CD4-positive, alpha-beta T cell treated with Interleukin-4 for 1 hour (primary cell): ENCODE data around the gene SLCO6A1.

Source experiments
- DNase-seq, 2 donors: peaks; one replicate each; pipeline ENCODE4 v3.0.0-alpha.2; 2020 to 2022

The SLCO6A1 gene

DNA sequence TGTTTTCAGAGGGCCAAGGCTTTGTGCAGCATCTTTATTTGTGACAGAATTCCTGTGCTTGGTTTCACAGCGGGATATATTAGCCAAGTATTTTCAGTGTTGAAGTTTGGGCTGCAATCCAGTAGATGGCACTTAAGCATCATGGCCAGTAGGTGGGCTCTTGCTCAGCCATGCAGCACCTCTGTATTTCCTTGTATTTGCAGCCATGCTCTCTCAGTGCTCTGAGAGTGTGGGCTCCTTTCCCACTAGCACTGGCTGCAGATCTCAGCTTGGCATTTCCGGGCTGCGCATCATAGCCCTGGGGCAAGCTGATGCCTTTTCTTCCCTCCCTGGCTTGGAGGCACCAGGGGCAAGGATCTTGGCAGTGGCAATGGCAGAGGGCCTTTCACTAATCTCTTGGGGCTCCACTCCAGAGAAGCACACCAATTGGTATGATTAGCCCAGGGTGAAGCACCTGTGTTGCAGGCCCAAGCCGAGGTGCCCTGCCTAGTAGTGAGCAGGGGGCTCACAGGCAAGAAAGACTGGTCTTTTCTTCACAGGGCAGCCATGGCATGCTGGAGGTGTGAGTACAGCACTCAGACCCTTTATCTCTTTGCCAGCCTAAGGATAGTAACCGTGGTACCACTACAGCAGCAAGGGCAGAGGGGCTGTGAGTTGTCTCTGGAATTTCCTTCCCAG, 48.3 kb downstream of the SLCO6A1 start:
- no peak for DNase-seq

DNA sequence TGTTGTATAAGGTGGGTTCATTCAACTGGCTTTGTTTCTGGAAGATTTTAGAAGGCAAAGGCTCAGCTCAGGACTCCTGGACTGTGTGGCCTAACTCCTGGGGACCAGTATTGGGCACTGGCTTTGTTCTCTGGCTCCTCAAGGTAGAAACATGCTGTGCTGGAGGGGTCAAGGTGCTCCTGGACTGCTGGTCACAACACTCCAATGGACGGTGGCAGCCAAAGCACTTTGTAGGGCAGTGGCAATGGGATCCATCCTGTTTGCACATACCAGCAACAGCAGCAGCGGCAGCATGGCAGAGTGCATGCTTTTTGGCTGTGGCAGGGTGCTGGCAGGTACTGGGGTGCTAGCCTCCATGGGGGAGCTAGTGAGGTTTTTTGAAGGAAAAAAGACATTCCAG, 65.3 kb downstream of the SLCO6A1 start:
- DNase-seq = no peak

DNA sequence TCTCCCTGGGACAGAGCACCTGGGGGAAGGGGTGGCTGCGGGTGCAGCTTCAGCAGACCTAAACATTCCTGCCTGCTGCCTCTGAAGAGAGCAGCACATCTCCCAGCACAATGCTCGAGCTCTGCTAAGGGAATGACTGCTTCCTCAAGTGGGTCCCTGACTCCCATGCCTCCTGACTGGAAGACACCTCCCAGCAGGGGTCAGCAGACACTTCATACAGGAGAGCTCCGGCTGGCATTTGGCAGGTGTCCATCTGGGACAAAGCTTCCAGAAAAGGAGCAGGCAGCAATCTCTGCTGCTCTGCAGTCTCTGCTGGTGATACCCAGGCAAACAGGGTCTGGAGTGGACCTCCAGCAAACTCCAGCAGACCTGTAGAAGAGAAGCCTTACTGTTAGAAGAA, 77.2 kb downstream of the SLCO6A1 start:
- DNase-seq = no peak

DNA sequence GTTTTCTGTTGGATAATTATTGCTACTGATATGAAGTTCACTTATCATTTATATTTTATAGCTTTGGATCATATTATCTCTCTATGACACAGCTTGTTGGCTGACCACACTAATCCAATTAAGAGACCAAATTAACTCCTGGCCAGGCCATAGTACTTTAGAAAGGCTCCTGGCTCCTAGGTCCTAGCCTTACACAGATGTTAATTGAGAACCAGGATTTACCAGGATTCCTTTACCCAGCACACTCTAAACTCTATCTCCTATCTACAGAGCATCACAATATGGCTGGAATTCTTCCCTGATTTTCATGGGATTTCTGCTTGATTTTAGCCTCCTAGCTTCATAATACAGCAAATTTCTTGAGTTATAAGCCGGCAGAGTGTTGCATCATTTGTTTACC, 80.3 kb downstream of the SLCO6A1 start:
- no peak for DNase-seq

DNA sequence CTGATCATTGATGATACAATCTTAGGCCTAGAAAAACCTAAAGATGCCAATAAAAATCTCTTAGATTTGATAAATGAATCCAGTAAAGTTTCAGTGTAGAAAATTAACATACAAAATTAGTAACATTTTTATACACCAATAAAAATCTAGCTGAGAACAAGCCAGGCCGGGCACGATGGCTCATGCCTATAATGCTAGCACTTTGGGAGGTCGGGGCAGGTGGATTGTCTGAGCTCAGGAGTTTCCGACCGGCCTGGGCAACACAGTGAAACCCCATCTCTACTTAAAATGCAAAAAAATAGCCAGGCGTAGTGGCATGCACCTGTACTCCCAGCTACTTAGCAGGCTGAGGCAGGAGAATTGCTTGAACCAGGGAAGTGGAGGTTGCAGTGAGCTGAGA, 84.4 kb downstream of the SLCO6A1 start:
- DNase-seq = no peak

DNA sequence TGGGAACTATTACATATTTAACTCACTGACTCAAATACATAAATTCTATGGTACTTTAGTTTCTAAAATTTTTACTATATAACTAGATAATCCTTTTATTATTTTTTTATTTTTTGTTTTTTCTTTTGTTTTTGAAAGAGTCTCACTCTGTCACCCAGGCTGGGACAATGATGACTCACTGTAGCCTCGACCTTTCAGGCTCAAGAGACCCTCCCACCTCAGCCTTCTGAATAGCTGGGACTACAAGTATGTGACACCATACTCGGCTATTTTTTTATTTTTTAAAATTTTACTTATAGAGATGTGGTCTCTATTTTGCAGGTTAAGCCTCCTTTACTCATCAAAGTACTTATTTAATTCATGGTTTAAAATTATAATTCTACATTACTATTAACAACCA, 110.6 kb downstream of the SLCO6A1 start:
- no peak for DNase-seq

DNA sequence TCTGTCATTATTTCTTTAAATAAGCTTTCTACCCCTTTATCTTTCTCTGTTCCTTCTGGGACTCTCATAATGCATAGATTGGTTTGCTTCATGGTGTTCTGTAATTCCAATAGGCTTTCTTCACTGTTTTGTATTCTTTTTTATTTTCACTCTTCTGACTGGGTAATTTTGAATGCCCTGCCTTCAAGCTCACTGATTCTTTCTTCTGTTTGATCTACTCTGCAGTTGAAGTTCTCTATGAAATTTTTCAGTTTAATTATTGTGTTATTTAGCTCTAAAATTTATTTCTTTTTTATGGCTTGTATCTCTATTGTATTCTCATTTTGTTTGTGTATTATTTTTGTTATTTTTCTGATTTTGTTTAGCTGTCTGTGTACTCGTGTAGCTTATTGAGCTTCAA, 113.4 kb downstream of the SLCO6A1 start:
- DNase-seq = no peak

DNA sequence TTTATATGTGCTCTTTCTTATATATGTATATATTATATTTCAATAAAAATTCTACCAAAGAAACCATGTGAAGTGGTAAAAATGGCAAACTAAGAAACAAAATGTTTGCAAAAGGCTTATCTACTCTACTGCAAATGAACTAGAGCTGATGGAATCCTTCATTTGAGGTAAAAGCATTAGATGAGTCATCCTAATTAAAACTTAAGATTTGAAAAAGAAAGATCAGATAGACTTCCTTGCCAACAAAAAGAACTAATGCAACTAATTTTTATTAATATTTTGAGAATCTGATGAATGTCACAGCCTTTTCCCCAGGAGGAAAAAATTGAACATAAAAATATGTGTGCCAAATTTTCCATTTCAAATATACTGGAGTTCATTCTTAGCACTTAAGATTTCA, 118.6 kb downstream of the SLCO6A1 start:
- no peak for DNase-seq

DNA sequence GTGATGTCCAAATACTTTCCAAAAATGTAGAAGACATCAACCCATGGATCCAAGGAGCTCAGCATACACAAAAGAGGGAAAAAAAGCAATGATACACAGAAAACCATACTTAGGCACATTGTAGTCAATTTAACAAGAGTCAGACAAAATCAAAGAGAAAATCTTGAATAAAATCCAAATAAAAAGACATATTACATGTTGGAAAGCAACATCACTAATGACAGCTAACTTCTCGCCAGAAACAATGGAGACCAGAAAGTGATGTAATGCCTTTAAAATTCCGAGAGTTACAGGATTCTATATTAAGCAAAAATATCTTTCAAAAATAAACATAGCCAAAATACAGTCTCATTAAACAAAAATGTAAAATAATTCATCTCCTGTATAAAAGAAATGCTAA, 122.9 kb downstream of the SLCO6A1 start:
- DNase-seq = no peak

DNA sequence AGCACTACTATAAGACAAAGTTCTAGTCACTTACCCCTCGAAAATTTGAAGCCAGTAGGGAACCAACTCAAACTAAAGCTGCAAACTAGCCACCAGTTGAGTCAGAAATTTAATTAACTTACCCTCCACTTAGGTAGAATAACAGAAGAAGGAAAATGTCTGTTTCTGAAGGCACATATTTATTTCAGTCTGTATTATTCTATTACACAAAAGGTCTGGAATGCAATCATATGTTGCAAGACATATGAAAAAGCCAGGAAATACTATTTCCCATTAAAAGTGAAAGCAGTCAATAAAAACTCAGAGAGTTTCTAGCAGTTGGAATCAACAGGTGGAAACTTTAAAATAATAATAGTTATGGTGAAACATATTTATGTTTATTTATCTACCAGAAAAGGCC, 123.5 kb downstream of the SLCO6A1 start:
- no peak for DNase-seq

DNA sequence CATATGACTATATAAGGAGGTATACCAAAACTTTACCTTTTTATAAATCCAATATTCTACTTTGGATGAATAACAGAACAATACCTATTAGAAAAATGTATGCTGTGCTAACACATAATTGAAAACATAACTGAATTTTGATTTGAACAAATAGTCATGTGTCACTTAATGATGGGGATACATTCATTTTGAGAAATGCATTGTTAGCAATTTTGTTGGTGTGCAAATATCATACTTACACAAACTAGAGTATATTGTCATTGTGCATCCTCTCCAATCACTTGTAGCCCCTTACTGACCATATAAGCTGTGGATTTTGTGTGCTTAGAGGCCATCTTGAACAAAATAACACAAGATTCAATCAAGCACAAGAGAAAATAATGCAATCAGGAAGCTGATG, 130.4 kb downstream of the SLCO6A1 start:
- no peak for DNase-seq

DNA sequence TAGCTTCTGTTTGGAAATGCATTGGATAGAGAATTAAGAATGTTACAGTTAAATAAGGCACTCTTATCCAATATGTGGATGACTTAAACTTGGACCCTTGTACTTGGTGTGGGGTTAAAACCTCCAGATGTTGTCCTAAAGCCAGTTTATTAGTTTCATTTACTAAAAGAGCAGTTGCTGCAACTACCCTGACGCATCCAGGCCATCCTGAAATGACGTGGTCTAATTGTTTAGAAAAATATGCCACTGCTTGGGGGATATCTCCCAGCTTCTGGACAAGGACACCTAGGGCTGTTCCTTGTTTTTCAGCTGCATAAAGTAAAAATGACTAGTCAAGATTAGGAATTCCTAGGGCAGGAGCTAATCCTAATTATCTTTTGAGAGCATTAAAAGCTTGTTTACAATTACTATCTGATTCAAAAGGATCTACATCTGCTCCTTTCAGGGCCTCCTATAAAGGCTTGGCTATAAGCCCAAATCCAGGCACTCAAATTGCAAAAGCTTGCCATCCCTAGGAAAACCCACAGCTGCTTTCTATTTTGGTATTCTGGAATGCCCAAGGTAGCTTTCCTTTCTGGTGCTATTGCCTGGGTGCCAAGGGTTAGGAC, 157.0 kb downstream of the SLCO6A1 start:
- DNase-seq = no peak

DNA sequence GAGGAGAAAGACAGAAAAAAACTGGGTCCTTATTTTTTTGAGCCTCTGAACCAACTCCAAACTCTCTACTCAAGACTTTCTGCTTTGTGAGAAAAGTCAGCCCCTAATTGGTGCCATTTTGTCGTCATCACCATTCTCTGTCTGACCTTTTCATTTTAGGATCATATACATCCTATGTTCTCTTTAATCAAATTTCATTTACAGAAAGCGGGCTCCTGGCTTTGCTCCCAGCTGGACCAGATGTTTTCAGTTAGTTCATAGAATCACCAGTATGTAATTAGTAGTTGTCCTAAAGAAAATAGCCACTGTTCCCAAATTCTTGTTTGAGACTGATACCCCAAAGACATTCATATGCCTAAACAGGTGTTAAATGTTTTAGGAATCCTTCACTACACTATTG, 174.1 kb downstream of the SLCO6A1 start:
- DNase-seq = no peak
